K562 (cell line): ENCODE measurements around the gene FLVCR2. TPM values are rescaled to one million over a fixed set of nuclear protein-coding genes. Genes with fewer than 3 reads are reported as not detected.

Source experiments
- ATAC-seq: fragments of 200-7000 bp; cut with Tn5 transposase; 3 replicates; pipeline ENCODE4 v1.9.1; 2020; ENCODE audit warnings: moderate library complexity
- BruUV-seq: library from RNA; stranded (reverse); fragments of 400-500 nt; replicated peaks from 2 replicates; lab custom pipeline; 2021; lab: Mats Ljungman, UMichigan
- CTCF ChIA-PET: fragments of 300-600 bp; formaldehyde crosslinking; extraction: SDS; loops from one replicate; lab custom pipeline; 2021; ENCODE audit warnings: low intra/inter-chr PET ratio; lab: Yijun Ruan, JAX
- POLR2A ChIA-PET: fragments of 300-600, 350-650 bp; sonication (Branson Sonifier 250); formaldehyde crosslinking; extraction: SDS; loops from one replicate; lab custom pipeline; 2021; ENCODE audit warnings: antibody characterized with exemption, inconsistent platforms; lab: Yijun Ruan, JAX
- DNase-seq, 4 experiments: peaks; one replicate each; pipeline versions ENCODE4 v3.0.0 to v3.0.0-alpha.2; 2011 to 2018; ENCODE audit warnings: low spot score in 3 of 4, mixed read lengths in 3 of 4; ENCODE audit errors: extremely low read depth in 1 of 4
- FAIRE-seq: peaks from 2 replicates; lab custom pipeline; 2011; peaks lifted over from hg19 to GRCh38; lab: Jason Lieb, UNC
- H2AFZ ChIP-seq: 2 replicates; pipeline ENCODE4 v1.6.0; 2011; ENCODE audit warnings: low read depth, low read length, control low read depth, inconsistent platforms
- H3K27ac ChIP-seq: fragments of 200-600 bp; 3 replicates; pipeline ENCODE4 v1.8.0; 2011; ENCODE audit warnings: low read depth, mild to moderate bottlenecking, control low read depth, inconsistent platforms, low read length, moderate library complexity, mixed read lengths; ENCODE audit errors: extremely low read depth
- H3K27me3 ChIP-seq, 2 experiments: fragments of 300-600 bp in 1 of 2; 2 replicates in 1 of 2; 3 replicates in 1 of 2; pipeline versions ENCODE4 v1.6.0 to v1.8.0; 2011; ENCODE audit warnings: inconsistent platforms in 2 of 2, low read length in 2 of 2, mild to moderate bottlenecking in 1 of 2, mixed read lengths in 1 of 2, moderate library complexity in 1 of 2; ENCODE audit not compliant: control insufficient read depth in 2 of 2, insufficient read depth in 2 of 2
- H3K36me3 ChIP-seq: fragments of 300-600 bp; 3 replicates; pipeline ENCODE4 v1.8.0; 2011; ENCODE audit warnings: mild to moderate bottlenecking, low read length, inconsistent platforms; ENCODE audit not compliant: control insufficient read depth, insufficient read depth
- H3K4me1 ChIP-seq, 2 experiments: fragments of 200-600 bp in 1 of 2; replicated peaks in 1 of 2; 2 replicates in 1 of 2; 3 replicates in 1 of 2; pipeline versions ENCODE4 v1.5.1 to v1.8.0; 2011; ENCODE audit warnings: inconsistent platforms in 2 of 2, low read length in 2 of 2, mild to moderate bottlenecking in 1 of 2, mixed read lengths in 1 of 2, moderate library complexity in 1 of 2; ENCODE audit not compliant: control insufficient read depth in 2 of 2, insufficient read depth in 2 of 2
- H3K4me2 ChIP-seq: 2 replicates; pipeline ENCODE4 v1.6.1; 2011; ENCODE audit warnings: low read length, control low read depth, inconsistent platforms, mixed read lengths; ENCODE audit not compliant: insufficient read depth
- H3K4me3 ChIP-seq: fragments of 200-600 bp; sonication (generic), shearing (Covaris generic); 2 replicates; pipeline ENCODE4 v1.5.1; 2016; ENCODE audit warnings: control low read depth, inconsistent platforms
- H3K79me2 ChIP-seq: fragments of 200-600 bp; 3 replicates; pipeline ENCODE4 v1.8.0; 2011; ENCODE audit warnings: low read length, inconsistent platforms; ENCODE audit not compliant: control insufficient read depth, insufficient read depth
- H3K9ac ChIP-seq, 2 experiments: 2 replicates each; pipeline versions ENCODE4 v1.6.0 to v1.6.1; 2011; ENCODE audit warnings: low read depth in 2 of 2, low read length in 2 of 2, control low read depth in 1 of 2, inconsistent platforms in 1 of 2, mild to moderate bottlenecking in 1 of 2, mixed read lengths in 1 of 2; ENCODE audit not compliant: insufficient read depth in 1 of 2
- H3K9me1 ChIP-seq: one replicate; pipeline ENCODE4 v1.6.0; 2011; ENCODE audit warnings: inconsistent platforms, mild to moderate bottlenecking, low read length, moderate library complexity; ENCODE audit not compliant: control insufficient read depth, insufficient read depth
- H3K9me3 ChIP-seq: replicated peaks from 2 replicates; pipeline ENCODE4 v1.5.1; 2011; ENCODE audit warnings: low read depth, low read length, inconsistent platforms; ENCODE audit not compliant: control insufficient read depth, insufficient read depth
- H4K20me1 ChIP-seq: replicated peaks from 2 replicates; pipeline ENCODE4 v1.6.1; 2011; ENCODE audit warnings: low read length, inconsistent platforms, mixed read lengths; ENCODE audit not compliant: control insufficient read depth, insufficient read depth
- HIVEP1 ChIP-seq: fragments of 250-450 bp; sonication (Bioruptor Pico); IDR thresholded peaks from 2 replicates; pipeline ENCODE4 v1.4.0; 2020; ENCODE audit warnings: mild to moderate bottlenecking
- ZBTB40 ChIP-seq, 2 experiments: fragments of 450-650 bp in 1 of 2; sonication (generic) in 1 of 2; formaldehyde crosslinking in 1 of 2; IDR thresholded peaks; 2 replicates each; pipeline versions ENCODE4 v1.7.1 to v1.9.0; 2016 to 2022; ENCODE audit warnings: inconsistent platforms in 1 of 2, mild to moderate bottlenecking in 1 of 2, missing genetic modification reagents in 1 of 2
- whole genome bisulfite sequencing: fragments of 100-300 bp; shearing (Covaris generic); methylation state at CpG from one replicate; pipeline ENCODE4 v1.1.6; 2016; ENCODE audit warnings: low coverage, mixed read lengths; ENCODE audit not compliant: insufficient coverage; ENCODE audit errors: missing lambda C conversion rate; 5-methylcytosine and 5-hydroxymethylcytosine counted together
- in situ Hi-C: fragments of 300-500 bp; cut with MboI; formaldehyde crosslinking; loops from 4 replicates; pipeline ENCODE4 v1.15.0; 2018; ENCODE audit warnings: inconsistent platforms, mixed read lengths
- intact Hi-C: fragments of 100-400 bp; cut with micrococcal nuclease; formaldehyde crosslinking; loops from 2 replicates; pipeline ENCODE4 v1.14.2; 2022
- polyA plus RNA-seq, 8 experiments: library from polyadenylated mRNA; depleted of rRNA in 4 of 8; stranded (reverse) in 5 of 8; unstranded in 3 of 8; fragments of >200 nt; fragmentation: Nextera tagmentation in 2 of 8; fragmentation: Illumina TruSeq in 1 of 8; extraction: Ambion mirVana in 2 of 8; extraction: Trizol in 1 of 8; gene quantifications; 2 replicates each; pipeline versions ENCODE4 v1.2.1 to v1.2.3, GENCODE V29; 2011 to 2014; ENCODE audit warnings: inconsistent platforms in 1 of 8, missing spikeins in 1 of 8
- total RNA-seq, 7 experiments: library from RNA; depleted of rRNA in 6 of 7; stranded (reverse); fragments of >200 nt in 6 of 7; fragmentation: Illumina TruSeq in 2 of 7; extraction: Trizol in 2 of 7; gene quantifications; 2 replicates each; pipeline versions ENCODE4 v1.2.1 to v1.2.3, GENCODE V29; 2011 to 2021; ENCODE audit warnings: low replicate concordance in 1 of 7

The FLVCR2 gene
- total and polyA plus RNA-seq, 9 of the 15 experiments (the other 6 are each of a cell fraction or from before 2014, with no cell fraction given): 1.5 TPM; not detected in 8

- TF ChIP-seq ZBTB40 (IDR thresholded peaks at IDR 0.05) (no peak), ZBTB40 (CRISPR knock-in tag; IDR thresholded peaks at IDR 0.05) (no peak), HIVEP1 (CRISPR knock-in tag) (no peak)
- Histone ChIP-seq H3K9ac (no peak overlapping the region), H3K4me1 (no peaks in the 10 kb centered on the region), H2AFZ (no peak overlapping the region), H3K79me2 (no peaks in the 10 kb centered on the region), H3K4me2 (no peak overlapping the region), H3K36me3 (no peaks in the 10 kb centered on the region), H3K4me3 (no peak overlapping the region), H3K9me3 (no peaks in the 10 kb centered on the region), H3K27me3 (peaks cover 9 to 44% of the 10 kb centered on the region in 2 experiments; a peak in 4 of 5 replicates), H3K27ac (no peak overlapping the region), H4K20me1 (no peaks in the 10 kb centered on the region; the same call in 1 of the 2 replicates), H3K9me1 (no peaks in the 10 kb centered on the region)
- no TSS peak for BruUV-seq
- ChIA-PET CTCF (no interaction called here), POLR2A (no interaction called here)
- in situ Hi-C loops (loop anchor here (10.0 kb wide), 1 partner anchor 260 kb away; no protein-coding TSS in a partner anchor), intact Hi-C loops (no loop called here)
- DNase-seq: no peak
- 16% methylated on average over 5 of the region's 5 CpGs for WGBS
- no peak for FAIRE-seq
- no peak for ATAC-seq
Observed at GRCh38 chr14:75565056-75565455, 13.4 kb upstream of the FLVCR2 start.
